Activated CD8-positive, alpha-beta memory T cell treated with anti-CD3 and anti-CD28 coated beads for 1 hour (primary cell): ENCODE results near the gene TXLNA.
"Not testable (repeated sequence)": the region's sequence is repeated elsewhere in the genome, so short reads cannot be mapped to it uniquely, and the experiment has no call there.

Experiments used
- DNase-seq, 2 donors: peaks; one replicate each; pipeline ENCODE4 v3.0.0-alpha.2; 2020; ENCODE audit warnings: low read depth in 1 of 2; ENCODE audit errors: extremely low read depth in 1 of 2

Gene TXLNA

DNA sequence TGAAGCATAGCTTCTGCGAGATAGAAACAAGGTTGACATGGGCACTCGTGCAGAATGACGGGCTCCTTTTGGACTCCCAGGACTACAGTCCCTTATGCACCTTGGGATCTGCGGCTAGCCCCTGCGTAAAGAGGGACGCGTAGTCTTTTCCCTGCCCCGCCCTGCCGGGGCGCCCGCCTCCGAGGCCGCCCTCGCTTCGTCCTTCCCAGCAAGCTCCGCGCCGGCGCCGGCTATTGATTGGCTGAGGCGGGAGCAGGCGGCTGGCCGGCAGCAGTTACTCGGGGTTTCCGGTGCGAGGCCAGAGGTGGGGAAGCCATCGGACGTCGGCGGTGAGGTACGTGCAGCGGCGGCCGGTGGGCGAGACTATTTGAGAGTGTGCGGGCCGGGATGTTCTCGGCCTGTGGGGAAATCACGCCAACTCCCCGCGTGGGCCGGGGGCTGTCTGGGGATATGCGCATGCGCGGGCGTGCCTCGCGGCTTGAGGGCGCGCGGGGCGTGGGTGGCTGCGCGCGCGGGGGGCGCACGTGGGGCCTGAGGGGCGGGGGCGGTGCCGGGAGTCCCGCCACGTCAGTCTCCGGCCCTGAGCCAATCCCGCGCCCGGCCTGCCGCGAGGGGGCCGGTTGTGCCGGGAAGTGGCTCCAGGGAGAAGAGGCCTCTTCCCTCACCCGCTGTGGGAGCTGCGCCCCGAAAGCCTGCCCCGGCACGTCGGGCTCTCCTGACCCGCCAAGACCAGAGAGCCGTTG lies at the start of gene TXLNA:
TXLNA (plus strand) TSS at position 233 of the 743 bp plus-strand sequence. CDS start 671 bp downstream, outside the sequence.
- peak; percentile 61 to 82 for DNase-seq

GRCh38 chr1:32133950-32134280 lies 45.6 kb upstream of the TXLNA start:
- not testable (repeated sequence) for DNase-seq

- no peak for DNase-seq
Measured at GRCh38 chr1:32137111-32137510, 42.4 kb upstream of the TXLNA start.

- no peak for DNase-seq
Measured at GRCh38 chr1:32138965-32139364, 40.5 kb upstream of the TXLNA start.

DNA sequence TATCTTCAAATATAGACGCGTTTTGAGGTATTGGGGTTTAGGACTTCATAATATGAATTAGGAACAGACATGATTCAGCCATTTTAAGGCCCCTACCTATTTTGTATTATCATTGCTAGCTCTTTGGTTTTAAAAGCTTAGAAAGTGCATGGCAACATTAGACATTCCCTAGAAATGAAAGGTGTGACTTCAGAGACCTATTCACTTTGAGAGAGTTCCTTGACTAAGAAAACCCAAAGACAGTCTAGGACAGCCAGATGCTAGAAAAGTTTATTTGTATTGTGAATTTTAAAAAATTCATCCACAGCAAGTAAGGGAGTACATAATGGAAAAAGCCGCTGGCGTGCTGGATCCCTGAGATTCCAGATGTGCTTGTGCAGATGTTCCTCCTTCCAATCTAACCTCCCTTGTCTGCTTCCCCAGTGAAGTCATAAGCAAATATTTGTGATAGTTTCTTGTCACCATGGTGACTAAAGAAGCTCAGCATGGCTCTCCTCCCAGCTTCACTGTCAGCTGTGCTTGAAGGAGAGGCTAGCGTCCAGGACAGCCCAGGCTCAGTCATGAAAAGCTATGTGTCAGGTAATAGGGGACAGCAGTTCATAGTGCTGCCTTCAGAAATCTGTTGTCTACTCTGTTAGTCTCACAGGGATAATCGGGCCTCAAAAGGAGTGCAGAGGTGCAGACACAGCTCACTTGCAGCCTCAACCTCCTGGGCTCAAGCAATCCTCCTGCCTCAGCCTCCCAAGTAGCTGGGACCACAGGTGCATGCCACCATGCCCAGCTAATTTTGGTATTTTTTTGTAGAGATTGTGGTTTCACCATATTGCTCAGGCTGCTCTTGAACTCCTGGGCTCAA lies 36.8 kb upstream of the TXLNA start:
- DNase-seq: no peak

DNA sequence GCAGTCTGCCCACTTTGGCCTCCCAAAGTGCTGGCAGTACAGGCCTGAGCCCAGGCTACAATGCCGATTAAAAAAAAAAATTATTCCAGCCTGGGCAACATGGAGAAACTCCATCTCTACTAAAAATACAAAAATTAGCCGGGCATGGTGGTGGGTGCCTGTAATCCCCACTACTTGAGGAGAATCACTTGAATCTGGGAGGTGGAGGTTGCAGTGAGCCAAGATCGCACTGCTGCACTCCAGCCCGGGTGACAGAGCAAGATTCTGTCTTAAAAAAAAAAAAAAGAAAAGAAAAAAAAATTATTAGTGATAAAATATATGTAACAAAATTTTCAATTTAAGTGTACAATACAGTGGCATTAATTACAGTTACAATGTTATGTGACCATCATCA lies 36.2 kb upstream of the TXLNA start:
- not testable (repeated sequence) for DNase-seq

- DNase-seq: no peak
Measured at GRCh38 chr1:32144033-32144432, 35.4 kb upstream of the TXLNA start.

GRCh38 chr1:32147799-32148198 lies 31.7 kb upstream of the TXLNA start:
- DNase-seq: not testable (repeated sequence)

DNA sequence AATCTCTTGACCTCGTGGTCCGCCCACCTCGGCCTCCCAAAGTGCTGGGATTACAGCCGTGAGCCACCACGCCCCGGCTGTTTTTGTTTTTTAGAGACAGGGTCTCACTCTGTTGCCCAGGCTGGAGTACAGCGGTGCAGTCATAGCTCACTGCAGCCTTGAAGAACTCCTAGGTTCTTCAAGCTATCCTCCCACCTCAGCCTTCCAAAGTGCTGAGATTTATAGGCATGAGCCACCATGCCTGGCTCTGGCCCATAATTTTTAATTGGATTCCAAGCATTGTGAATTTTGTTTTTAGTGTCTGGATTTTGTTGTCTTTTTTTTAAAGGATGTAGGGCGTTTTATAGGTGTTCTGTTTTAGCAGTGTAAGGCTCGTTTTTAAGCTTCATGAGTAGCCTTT lies 28.6 kb upstream of the TXLNA start:
- no peak for DNase-seq

DNA sequence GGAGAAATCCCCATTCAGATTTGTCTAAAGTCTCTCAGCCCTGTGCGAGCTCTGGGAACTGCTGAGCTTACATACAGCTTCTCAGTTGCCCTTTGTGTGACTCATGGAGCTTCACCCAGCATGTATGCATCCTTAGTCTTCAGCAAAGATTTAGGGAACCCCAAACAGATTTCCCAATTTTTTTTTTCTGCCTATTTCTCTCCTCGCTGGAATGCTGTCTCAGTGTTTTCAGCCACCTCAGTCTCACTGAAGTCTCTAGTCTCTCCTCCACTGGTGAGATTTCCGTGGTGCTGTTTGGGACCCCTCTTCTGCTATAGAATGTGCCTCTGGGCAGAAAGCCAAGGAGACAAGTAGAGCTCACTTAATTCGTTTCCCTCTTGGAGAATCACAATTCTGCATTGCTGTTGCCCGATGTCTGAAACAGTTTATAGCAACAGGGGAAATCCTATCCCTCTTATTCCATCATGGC lies 28.1 kb upstream of the TXLNA start:
- no peak for DNase-seq

DNA sequence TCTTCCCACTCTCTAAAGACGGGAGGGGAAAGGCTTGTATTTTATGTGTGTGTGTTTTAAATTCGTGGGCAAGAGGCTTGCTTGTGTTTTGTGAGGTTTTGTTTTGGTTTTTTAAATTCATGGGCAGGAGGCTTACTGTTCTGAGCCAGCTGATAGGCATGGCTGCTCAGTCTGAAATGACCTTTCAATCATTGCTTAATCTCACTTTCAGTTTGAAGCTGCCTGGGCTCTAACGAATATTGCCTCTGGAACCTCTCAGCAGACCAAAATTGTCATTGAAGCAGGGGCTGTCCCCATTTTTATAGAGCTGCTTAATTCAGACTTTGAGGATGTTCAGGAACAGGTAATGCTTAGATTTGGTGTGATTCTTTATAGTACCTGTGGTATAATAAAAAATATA lies 20.3 kb upstream of the TXLNA start:
- DNase-seq: no peak

- no peak for DNase-seq
Measured at GRCh38 chr1:32163405-32163804, 16.1 kb upstream of the TXLNA start.

GRCh38 chr1:32165633-32166032 lies 13.8 kb upstream of the TXLNA start:
- DNase-seq: not testable (repeated sequence)

- DNase-seq: no peak
Measured at GRCh38 chr1:32170991-32171390, 8.5 kb upstream of the TXLNA start.

GRCh38 chr1:32172621-32173245 lies 6.7 kb upstream of the TXLNA start:
- no peak for DNase-seq

- DNase-seq: no peak
Measured at GRCh38 chr1:32178380-32179192, 889 bp upstream of the TXLNA start.

DNA sequence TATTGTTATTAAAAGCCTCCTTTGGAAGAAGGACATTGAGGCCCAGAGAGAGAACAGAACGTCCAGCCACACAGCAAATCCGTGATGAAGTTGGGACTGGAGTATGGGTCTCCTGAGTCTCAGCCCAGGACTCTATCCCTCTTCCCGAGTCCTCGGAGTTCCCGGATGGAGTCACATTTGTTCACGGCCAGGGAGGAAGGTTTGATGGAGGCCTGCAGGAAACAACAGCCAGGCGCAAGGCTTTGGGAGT lies 357 bp upstream of the TXLNA start:
- DNase-seq: no peak

DNA sequence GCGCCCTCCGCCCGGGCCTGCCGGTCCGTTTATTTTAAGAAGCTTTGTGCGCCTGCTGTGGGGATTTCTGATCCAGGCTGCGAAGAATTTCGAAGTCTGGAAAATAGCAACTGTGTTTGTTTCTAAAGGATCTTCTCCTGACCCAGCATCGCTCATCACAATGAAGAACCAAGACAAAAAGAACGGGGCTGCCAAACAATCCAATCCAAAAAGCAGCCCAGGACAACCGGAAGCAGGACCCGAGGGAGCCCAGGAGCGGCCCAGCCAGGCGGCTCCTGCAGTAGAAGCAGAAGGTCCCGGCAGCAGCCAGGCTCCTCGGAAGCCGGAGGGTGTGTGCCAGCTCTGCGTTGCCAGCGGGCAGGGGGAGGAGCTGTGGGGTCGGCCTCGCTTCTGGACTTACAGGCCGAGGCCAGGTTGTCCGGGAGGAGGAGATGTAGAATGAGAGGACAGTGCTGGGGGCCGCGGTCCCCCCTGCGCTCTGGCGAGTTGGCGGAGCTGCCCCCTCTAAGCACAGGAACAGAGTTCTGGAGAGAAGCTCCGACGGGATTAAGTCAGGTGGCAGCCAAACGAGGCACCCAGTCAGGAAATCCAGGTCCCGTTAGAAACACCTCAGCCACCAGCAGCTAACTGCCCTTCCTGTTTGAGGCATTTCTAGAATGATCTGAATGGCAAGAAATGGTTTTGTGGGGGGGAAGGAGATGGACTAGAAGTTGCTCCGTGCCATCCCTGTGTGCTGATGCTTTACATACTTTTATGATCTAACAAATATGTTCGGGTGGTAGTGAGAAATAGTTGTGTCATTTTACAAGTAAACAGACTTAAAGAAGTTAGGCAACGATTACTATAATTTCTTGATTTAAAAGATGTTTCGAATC lies 948 bp downstream of the TXLNA start:
- no peak for DNase-seq

- no peak for DNase-seq
Measured at GRCh38 chr1:32181065-32181464, 1.6 kb downstream of the TXLNA start.

- DNase-seq: no peak
Measured at GRCh38 chr1:32181563-32181962, 2.1 kb downstream of the TXLNA start.
